Stimulated activated CD4-positive, alpha-beta T cell treated with anti-CD3 and anti-CD28 coated beads, Interleukin-1b, Interleukin-23, amount 100 ng/mL, for 24 hours (primary cell): Measurements from ENCODE around the gene HPCA.
"Not testable (repeated sequence)": the region's sequence is repeated elsewhere in the genome, so short reads cannot be mapped to it uniquely, and the experiment has no call there.

Source experiments
- DNase-seq, 4 experiments: peaks; one replicate each; pipeline ENCODE4 v3.0.0-alpha.2; 2020; ENCODE audit warnings: low read depth in 4 of 4, low spot score in 1 of 4

HPCA gene

GRCh38 chr1:32901823-32902534, 15.7 kb downstream of the HPCA start:
- no peak for DNase-seq

GRCh38 chr1:32902535-32902920, 16.2 kb downstream of the HPCA start:
- DNase-seq, result no peak

GRCh38 chr1:32903991-32904785, 17.9 kb downstream of the HPCA start:
- DNase-seq, result no peak

- no peak for DNase-seq
These were observed 18.5 kb downstream of the HPCA start for GRCh38 chr1:32904797-32905196.

DNA sequence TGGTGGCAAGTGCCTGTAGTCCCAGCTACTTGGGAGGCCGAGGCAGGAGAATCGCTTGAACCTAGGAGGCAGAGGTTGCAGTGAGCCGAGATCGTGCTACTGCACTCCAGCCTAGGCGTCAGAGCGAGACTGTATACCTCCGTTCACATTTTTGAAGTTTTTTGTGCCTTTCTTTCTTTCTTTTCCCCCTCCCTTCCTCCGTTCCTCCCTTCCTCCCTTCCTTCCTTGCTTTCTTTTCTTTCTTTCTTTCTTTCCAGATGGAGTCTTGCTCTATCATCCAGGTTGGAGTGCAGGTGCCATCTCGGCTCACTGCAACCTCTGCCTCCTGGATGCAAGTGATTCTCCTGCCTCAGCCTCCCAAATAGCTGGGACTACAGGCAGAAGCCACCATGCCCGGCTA, 19.3 kb downstream of the HPCA start:
- DNase-seq, result not testable (repeated sequence)

- DNase-seq, result no peak
These were observed 20.4 kb downstream of the HPCA start for GRCh38 chr1:32906654-32907053.

DNA sequence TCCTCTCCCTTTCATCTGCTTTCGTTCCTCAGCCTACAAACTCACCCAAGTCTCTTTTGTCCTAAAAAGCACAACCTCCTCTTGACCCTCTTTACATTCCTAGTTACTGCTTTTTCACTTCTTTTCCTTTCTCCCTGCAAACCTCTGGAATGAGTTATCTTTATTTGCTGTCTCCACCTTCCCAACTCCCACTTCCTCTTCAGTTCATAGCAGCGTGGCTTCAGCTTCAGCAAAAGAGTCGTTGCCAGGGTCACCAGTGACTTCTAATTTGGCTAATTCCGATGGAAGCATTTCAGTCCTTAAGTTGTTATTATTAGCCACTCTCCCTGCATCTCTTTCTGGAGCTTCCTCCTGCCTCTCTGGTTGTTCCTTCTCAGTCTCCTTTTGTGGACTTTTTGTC, 21.1 kb downstream of the HPCA start:
- no peak for DNase-seq

GRCh38 chr1:32910319-32910718, 24.0 kb downstream of the HPCA start:
- no peak for DNase-seq

- DNase-seq, result no peak
These were observed 29.7 kb downstream of the HPCA start for GRCh38 chr1:32915766-32916706.

- DNase-seq, result no peak
These were observed 31.2 kb downstream of the HPCA start for GRCh38 chr1:32917521-32917920.

DNA sequence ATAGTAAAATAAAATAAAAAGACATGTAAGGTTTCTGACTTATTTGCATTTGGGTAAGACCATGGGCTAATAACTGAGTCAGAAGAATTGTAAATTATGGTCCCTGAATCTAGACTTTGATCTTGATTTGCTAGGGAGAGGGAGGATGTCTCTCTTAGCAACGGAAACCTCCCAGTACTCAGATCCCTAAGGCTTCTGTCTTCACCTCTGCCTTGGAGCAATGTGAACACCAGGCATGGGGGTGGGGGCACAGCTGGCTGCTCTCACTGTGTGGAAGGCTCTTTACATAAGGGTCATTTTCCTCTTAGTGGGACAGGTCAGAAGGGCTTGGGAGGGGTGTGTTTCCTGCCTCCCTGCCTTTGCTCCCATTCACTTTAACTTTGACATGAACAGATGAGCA, 31.9 kb downstream of the HPCA start:
- no peak for DNase-seq

DNA sequence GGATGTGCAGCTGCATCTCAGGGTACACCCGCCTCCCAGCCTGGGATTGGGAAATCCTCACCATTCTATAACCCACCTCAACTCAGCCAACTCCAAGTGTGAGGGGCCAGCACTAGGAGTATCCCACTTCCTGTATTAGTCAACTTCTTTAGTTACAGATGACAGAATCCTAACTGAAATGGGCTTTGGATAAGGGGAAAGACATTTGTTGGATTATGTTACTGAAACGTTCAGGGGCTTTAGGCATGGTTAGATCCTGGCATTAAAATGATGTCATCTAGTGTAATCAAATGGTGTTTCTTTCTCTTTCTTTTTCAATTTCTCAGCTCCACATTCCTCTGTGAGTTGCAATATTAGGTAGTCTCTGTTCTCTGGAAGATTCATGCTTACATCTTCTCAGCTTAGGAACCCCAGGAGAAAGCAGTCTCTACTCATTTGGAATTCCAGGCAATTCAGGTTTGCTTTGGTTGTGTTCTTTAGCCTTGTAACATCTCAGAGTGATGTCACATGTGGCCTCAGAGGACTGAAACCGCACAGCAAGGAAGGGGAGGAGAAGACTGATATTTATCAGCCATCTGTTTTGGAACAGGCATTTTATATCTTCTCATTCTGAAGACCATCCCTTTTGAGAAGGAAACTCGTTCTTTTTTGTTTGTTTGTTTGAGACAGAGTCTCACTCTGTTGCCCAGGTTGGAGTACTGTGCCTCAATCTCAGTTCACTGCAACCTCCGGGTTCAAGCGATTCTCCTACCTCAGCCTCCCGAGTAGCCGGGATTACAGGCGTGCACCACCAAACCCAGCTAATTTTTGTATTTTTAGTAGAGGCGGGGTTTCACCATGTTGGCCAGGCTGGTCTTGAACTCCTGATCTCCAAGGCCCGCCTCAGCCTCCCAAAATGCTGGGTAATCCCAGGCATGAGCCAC, 33.8 kb downstream of the HPCA start:
- DNase-seq, result no peak

GRCh38 chr1:32920833-32921232, 34.5 kb downstream of the HPCA start:
- no peak for DNase-seq

DNA sequence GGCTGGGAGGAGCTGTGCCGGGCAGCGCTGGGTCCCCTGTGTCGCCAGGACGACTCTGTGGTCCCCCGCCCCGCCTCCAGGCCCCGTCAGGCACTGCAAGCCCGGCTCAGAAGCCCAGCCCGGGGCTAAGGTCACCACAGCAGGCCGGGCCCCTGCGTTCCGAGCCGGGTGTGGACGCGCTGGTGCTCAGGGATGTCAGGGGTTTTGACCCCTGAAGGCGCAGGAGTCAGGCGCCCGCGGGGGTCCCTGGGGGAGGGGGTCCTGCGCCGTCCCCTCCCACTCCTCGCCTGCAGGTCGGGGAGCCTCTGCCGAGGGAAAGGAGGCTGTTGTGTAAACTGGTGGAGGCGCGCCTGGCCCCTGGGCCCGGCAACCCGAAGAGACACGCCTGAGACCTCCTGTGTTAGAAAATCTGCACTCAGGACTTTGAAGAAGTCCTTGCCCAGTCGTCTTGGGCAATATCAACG, 38.6 kb downstream of the HPCA start:
- DNase-seq, result no peak

- no peak for DNase-seq
These were observed 39.3 kb downstream of the HPCA start for GRCh38 chr1:32925403-32926162.

- DNase-seq, result no peak
These were observed 40.3 kb downstream of the HPCA start for GRCh38 chr1:32926562-32926961.

DNA sequence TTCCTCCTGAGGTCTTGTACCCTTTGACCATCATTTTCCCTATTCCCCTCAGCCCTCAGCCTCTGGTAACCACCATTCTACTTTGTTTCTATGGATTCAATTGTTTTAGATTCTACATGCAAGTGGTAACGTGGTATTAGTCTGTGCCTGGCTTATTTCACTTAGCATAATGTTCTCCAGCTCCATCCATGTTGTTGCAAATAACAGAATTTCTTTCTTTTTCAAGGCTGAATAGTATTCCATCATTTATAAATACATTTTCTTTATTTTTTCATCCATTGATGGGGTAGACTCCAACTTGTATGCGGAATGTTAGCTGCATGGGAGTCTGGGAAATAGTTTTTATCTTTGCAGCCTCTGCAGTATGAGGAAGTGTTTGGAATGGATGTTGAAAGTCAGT, 41.1 kb downstream of the HPCA start:
- DNase-seq, result no peak

GRCh38 chr1:32928285-32928684, 42.0 kb downstream of the HPCA start:
- no peak for DNase-seq

- DNase-seq, result no peak
These were observed 42.4 kb downstream of the HPCA start for GRCh38 chr1:32928715-32929114.

DNA sequence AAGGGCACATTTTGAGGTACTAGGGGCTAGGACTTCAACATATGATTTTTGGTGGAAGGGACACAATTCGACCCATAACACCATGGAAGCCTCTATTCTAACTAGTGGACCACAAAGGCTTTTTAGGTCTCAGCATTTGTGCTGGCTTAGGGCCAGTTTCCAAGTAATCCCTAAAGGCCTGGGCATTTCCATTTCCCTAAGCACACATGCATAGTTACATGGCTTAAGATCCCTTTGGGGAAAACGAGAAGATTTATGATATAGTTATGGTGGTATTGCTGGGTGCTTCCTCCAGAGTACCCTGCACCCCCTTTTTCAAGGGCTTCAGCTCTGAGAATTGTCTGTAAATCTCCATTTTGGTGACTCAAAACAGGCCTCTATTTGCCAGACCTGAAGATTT, 43.1 kb downstream of the HPCA start:
- DNase-seq, result no peak
